ENCODE results near the gene EMP1. TPM values are rescaled to one million over a fixed set of nuclear protein-coding genes. Genes with fewer than 3 reads are reported as not detected.

The EMP1 gene
- total and polyA plus RNA-seq, 2 of the 13 experiments (the other 11 are each of a cell fraction or from before 2014, with no cell fraction given), result 0.13 to 0.61 TPM

GRCh38 chr12:13247596-13247995 is 51.1 kb downstream of the EMP1 start (continued):
- TF ChIP-seq ZNF225 (CRISPR knock-in tag; IDR thresholded peaks at IDR 0.05) (no peak), ATF5 (CRISPR knock-in tag; IDR thresholded peaks at IDR 0.05; ENCODE audit: low read depth) (no peak), USF2 (IDR thresholded peaks at IDR 0.05; ENCODE audit: low read depth, low read length) (no peak), USF2 (CRISPR knock-in tag; IDR thresholded peaks at IDR 0.05; ENCODE audit: borderline replicate concordance) (no peak), FOSL2 (CRISPR knock-in tag; IDR thresholded peaks at IDR 0.05) (no peak), ZNF12 (CRISPR knock-in tag; IDR thresholded peaks at IDR 0.05) (no peak), ELF4 (CRISPR knock-in tag; IDR thresholded peaks at IDR 0.05; ENCODE audit: borderline replicate concordance) (no peak), SALL1 (CRISPR knock-in tag; IDR thresholded peaks at IDR 0.05) (no peak)

- no peaks in the 10 kb centered on the region for H3K4me1 ChIP-seq (ENCODE audit: insufficient read depth, low read length)
- BruUV-seq (replicated peaks), result no TSS peak
- intact Hi-C loops (cut with micrococcal nuclease; ENCODE audit: unreplicated experiment), result no loop called here
- FAIRE-seq (no peak), DNase-seq (ENCODE audit: low spot score) (no peak), ATAC-seq (no peak)
- WGBS (ENCODE audit: low lambda C conversion rate), result 17% methylated on average over 1 of the region's 1 CpG
- H3K4me2 ChIP-seq (ENCODE audit: low read depth, low read length), result no peak overlapping the region
- H4K20me1 ChIP-seq (ENCODE audit: insufficient read depth, low read length), result no peaks in the 10 kb centered on the region
- H3K27me3 ChIP-seq (ENCODE audit: control insufficient read depth in 1 of 2, insufficient read depth in 2 of 2, low read length in 2 of 2), result no peaks in the 10 kb centered on the region
- H3K9ac ChIP-seq (ENCODE audit: insufficient read depth, low read depth, low read length), result no peak overlapping the region
- H3K79me2 ChIP-seq (ENCODE audit: insufficient read depth, low read length), result no peaks in the 10 kb centered on the region
- in situ Hi-C loops (cut with HindIII; ENCODE audit: extremely low pct_ligation_motif_present, low pct_unique_long_range_greater_than_20kb), result no loop called here
- no peak overlapping the region for H3K4me3 ChIP-seq (replicated peaks in 1 of 3; ENCODE audit: insufficient read depth in 1 of 3, low read depth in 2 of 3, low read length in 3 of 3)
- no peaks in the 10 kb centered on the region for H3K9me3 ChIP-seq (ENCODE audit: low read length)
- no peak overlapping the region for H3K27ac ChIP-seq (ENCODE audit: extremely low read length, insufficient read depth, low read length)
- no peak overlapping the region for H2AFZ ChIP-seq (ENCODE audit: low read length)
- ChIA-PET CTCF (ENCODE audit: low intra/inter-chr PET ratio, low total read pairs) (no interaction called here), POLR2A (no interaction called here)
- H3K36me3 ChIP-seq (replicated peaks in 1 of 2; ENCODE audit: control insufficient read depth in 1 of 2, insufficient read depth in 2 of 2, low read length in 2 of 2), result no peaks in the 10 kb centered on the region
- TF ChIP-seq ZNF777 (CRISPR knock-in tag; IDR thresholded peaks at IDR 0.05) (no peak), ELF1 (CRISPR knock-in tag; IDR thresholded peaks at IDR 0.05) (no peak), ZNF343 (CRISPR knock-in tag; IDR thresholded peaks at IDR 0.05) (no peak), NR0B2 (CRISPR knock-in tag; IDR thresholded peaks at IDR 0.05) (no peak), SRF (IDR thresholded peaks at IDR 0.05; ENCODE audit: low read depth, low read length) (no peak), SPEN (CRISPR knock-in tag; IDR thresholded peaks at IDR 0.05; ENCODE audit: low read depth) (no peak), KMT2B (CRISPR knock-in tag; IDR thresholded peaks at IDR 0.05) (no peak), ZFY (CRISPR knock-in tag; IDR thresholded peaks at IDR 0.05) (no peak), ZNF782 (CRISPR knock-in tag; IDR thresholded peaks at IDR 0.05; ENCODE audit: borderline replicate concordance) (no peak), ZNF282 (IDR thresholded peaks at IDR 0.05; ENCODE audit: partially characterized antibody) (no peak), KLF12 (CRISPR knock-in tag; IDR thresholded peaks at IDR 0.05; ENCODE audit: borderline replicate concordance) (no peak), ZSCAN22 (CRISPR knock-in tag; IDR thresholded peaks at IDR 0.05) (no peak), TCF12 (IDR thresholded peaks at IDR 0.05) (no peak), TCF12 (CRISPR knock-in tag; IDR thresholded peaks at IDR 0.05) (no peak), ZBTB42 (CRISPR knock-in tag; IDR thresholded peaks at IDR 0.05) (no peak), HDAC1 (CRISPR knock-in tag; IDR thresholded peaks at IDR 0.05) (no peak), ZBTB7B (CRISPR knock-in tag; IDR thresholded peaks at IDR 0.05) (no peak), ZNF713 (CRISPR knock-in tag; IDR thresholded peaks at IDR 0.05) (no peak)
Measured at GRCh38 chr12:13248964-13249363, 52.4 kb downstream of the EMP1 start.

Data from HepG2 (cell line).